Renal cortex interstitium (tissue), 11 donors: ENCODE data around the gene MTCL1. TPM values are rescaled to one million over a fixed set of nuclear protein-coding genes. Genes with fewer than 3 reads are reported as not detected.

Experiments used
- DNase-seq, 11 donors: peaks; one replicate each; pipeline ENCODE4 v3.0.0-alpha.2; 2013; ENCODE audit warnings: low read depth in 9 of 11, low spot score in 4 of 11; ENCODE audit errors: extremely low read depth in 1 of 11
- polyA plus RNA-seq, 3 donors: library from polyadenylated mRNA; unstranded; fragments of 120-200 nt; gene quantifications; one replicate each; pipeline ENCODE4 v1.2.1, GENCODE V29; 2013; ENCODE audit not compliant: insufficient read length in 3 of 3

Gene MTCL1
- polyA plus RNA-seq, 3 donors = 18.5 to 58.2 (median 31.4) TPM

GRCh38 chr18:8726963-8727705 lies 21.8 kb downstream of the MTCL1 start:
- DNase-seq = no peak

- DNase-seq = peak in 1 of 11 donors; percentile 16
These were observed 24.9 kb downstream of the MTCL1 start for GRCh38 chr18:8730080-8730827.

DNA sequence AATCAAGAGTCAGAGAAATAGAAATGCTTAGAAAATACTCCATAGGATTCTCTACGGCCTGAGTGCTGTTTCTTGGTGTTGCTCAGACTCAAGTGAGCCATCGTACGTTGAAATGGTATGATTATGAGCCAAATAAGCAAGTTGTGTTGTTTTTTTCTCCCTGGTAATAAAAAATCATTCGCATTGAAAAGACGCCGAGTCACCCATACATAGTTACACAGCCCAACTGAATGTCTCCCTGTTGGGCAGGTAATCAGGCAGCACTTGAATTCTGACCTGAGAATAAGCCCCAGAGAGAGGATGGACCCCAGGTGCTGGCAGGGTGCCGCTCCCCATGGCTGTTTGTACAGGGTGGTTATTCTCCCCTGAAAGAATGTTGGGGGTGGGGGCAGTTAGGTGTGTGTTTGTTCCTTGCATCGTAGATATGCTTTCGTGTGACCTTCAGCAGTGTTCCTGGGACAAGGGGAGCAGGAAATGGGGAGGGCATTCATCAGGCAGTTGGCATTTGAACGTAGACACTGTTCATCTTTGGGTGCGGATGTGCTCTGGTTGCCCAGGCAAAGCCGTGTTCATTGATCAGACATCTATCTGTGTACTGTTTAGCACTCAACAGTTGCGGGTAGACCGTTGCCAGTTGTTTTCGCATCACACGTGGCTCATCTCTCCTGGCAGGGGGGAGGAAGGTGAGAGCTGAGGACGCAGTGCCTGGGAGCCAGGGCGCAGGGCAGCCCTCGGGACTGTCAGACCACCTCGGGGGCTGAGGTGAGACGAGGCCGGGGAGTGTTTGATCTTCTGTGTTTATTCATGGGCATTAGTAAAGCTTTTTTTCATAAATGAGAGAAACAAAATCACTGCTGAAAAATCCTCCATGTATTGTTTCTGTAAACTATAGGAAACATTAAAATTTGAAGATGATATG lies 27.3 kb downstream of the MTCL1 start:
- no peak for DNase-seq

GRCh38 chr18:8734496-8734895 lies 29.1 kb downstream of the MTCL1 start:
- no peak for DNase-seq

DNA sequence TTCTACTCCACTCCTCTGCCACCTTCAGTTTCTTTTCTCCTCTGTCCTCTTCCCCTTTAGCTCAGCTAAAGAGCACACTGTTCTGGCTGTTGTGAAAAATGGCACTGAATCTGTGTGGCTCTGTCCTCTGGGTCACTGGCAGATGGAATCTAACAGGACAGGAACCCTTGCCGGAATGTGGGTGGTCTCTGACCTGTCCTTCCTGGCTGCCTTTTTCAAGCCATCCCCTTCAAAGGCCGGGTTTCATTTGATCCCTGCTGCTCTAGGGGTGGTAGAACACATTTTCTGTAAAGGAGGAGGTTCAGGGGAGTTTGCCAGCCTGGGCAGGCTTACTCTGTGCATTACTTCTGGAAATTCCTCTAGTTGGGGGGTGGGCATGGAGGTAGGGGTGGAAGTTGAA lies 29.9 kb downstream of the MTCL1 start:
- DNase-seq = peak in 3 of 11 donors; percentile 11 to 24 (median 15)

DNA sequence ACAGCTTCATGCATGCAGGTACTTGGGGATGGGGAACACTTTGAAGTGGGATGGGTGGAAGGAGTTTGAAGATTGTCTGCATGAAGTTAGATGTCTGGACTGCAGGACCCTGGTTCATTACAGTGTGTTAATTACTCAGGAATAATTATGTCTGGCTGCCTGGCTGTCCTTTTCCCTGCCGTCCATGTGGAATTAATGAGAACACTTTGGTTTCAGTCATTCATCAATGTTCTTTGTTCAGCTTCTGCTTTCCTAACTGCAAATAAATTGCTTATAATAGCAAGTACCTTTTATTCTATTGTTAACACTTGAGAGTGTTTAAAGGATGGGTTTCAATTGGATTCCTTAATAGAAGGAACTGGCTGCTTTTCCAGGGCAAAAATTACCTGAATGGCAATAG lies 35.8 kb downstream of the MTCL1 start:
- DNase-seq = no peak

GRCh38 chr18:8741532-8741931 lies 36.2 kb downstream of the MTCL1 start:
- no peak for DNase-seq

DNA sequence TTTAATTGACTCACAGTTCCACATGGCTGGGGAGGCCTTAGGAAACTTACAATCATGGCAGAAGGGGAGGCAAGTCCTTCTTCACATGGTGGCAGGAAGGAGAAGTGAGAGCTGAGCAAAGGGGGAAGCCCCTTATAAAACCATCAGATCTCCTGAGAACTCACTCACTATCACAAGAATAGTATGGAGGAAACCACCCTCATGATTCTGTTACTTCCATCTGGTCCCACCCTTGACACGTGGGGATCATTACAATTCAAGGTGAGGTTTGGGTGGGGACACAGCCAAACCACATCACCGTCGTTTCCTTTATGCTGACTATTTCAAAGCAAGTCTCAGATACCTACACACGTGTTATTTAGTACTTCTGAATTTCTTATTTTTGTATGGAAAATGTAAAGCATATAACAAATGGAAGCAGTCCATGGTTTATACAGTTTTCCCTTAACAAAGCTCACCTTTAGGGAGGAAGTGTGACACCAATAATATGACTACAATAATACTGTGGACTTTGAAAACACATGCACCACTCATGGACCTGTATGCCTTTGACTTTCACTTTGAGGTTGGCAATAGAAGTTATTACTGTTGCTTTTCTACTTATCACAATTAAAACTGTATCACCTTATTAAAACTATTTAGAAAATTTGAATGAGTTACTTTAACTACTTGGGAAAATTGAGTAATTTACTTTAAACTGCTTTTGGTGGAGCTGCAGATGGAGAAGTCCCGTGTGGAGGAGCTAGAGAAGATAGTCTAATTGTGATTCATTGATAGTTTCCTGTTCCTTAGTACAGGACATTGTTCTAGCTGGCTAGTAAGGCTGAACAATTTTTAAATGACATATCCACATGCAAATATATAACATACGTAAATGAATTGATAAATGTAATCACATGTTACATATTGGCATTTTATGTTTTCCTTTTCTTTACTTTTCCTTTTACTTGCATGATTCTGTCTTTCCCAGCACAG lies 37.3 kb downstream of the MTCL1 start:
- no peak for DNase-seq

DNA sequence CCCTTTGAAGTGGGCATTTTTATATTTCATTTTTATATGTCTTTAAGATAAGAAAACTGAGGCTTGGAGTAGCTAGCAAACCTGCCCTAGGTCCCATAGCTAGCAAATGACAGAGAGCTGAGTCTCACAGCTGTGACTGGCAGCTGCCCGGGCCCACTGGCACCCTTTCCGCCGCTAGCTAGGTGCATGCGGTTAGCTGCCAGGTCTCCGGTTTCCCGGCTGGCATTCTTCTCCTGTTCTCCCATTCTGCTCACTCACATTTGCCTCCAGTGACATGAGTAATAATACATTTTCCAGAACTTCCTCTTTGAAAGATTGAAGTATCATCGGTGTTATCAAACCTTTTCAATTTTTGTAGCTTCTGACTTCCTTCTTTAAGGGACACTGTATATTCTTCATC lies 38.7 kb downstream of the MTCL1 start:
- DNase-seq = no peak

GRCh38 chr18:8744656-8745055 lies 39.3 kb downstream of the MTCL1 start:
- no peak for DNase-seq

GRCh38 chr18:8745355-8746014 lies 40.1 kb downstream of the MTCL1 start:
- DNase-seq = no peak

GRCh38 chr18:8747440-8747937 lies 42.1 kb downstream of the MTCL1 start:
- DNase-seq = no peak

DNA sequence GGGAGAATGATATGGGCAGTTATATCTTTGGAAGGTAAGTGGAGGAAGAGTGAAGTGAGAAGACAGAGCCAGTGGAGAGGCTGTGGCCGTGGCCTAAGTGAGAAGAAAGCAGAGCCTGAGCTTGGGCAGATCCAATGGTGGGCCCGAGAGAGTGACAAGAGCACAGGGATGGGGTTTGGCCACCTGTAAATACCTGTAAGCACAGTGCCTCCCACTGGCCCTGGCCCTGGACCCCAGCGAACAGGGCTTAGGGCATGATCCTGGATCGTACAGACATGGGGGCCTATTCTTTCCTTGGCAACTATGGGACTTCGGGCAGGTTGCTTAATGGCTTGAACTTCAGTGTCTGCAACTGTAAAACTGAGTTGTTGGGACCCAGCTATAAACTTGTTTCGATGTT lies 44.1 kb downstream of the MTCL1 start:
- DNase-seq = no peak

DNA sequence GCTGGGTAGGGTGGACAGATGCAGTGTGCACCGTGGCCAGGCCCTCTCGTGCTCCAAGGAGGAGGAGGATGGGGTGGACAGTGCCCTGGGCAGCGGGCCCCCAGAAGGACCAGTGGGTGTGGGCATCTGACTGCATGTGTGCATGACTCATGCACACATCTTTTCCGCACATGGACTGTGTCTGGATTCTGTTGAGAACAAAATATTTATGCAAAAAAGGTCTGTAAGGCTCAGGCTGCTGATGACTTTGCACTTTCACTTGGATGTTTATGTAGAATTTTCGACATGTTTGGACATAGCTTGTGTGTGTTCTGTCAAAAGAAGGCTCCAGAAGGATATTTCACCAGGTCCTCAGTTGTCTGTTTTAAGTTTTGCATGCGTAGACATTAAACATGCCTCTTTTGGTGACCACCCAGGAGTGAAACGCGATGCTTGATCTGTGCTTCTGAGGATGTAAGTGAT lies 45.6 kb downstream of the MTCL1 start:
- no peak for DNase-seq

- no peak for DNase-seq
These were observed 46.3 kb downstream of the MTCL1 start for GRCh38 chr18:8751692-8752091.

- DNase-seq = no peak
These were observed 47.0 kb downstream of the MTCL1 start for GRCh38 chr18:8752329-8752728.

GRCh38 chr18:8754995-8755960 lies 49.9 kb downstream of the MTCL1 start:
- DNase-seq = no peak
